Epithelial cell of esophagus (primary cell): Measurements from ENCODE around the gene PPP1R9A.
A peak's percentile ranks its signal among the peaks of the same experiment; 100 is the strongest.

Experiments
- DNase-seq: peaks from one replicate; pipeline ENCODE4 v3.0.0; 2010; ENCODE audit warnings: low read depth
- H3K4me3 ChIP-seq: 2 replicates; pipeline ENCODE4 v1.5.1; 2011; ENCODE audit warnings: mild to moderate bottlenecking, low read length, control low read depth
- TF ChIP-seq, protein P1 (sequence below): IDR thresholded peaks from 2 replicates; pipeline ENCODE4 v1.5.1; 2011; ENCODE audit warnings: low read depth, mild to moderate bottlenecking, low read length, control low read depth, inconsistent platforms; ENCODE audit not compliant: insufficient read depth; ENCODE audit errors: missing control alignments

PPP1R9A gene

DNA sequence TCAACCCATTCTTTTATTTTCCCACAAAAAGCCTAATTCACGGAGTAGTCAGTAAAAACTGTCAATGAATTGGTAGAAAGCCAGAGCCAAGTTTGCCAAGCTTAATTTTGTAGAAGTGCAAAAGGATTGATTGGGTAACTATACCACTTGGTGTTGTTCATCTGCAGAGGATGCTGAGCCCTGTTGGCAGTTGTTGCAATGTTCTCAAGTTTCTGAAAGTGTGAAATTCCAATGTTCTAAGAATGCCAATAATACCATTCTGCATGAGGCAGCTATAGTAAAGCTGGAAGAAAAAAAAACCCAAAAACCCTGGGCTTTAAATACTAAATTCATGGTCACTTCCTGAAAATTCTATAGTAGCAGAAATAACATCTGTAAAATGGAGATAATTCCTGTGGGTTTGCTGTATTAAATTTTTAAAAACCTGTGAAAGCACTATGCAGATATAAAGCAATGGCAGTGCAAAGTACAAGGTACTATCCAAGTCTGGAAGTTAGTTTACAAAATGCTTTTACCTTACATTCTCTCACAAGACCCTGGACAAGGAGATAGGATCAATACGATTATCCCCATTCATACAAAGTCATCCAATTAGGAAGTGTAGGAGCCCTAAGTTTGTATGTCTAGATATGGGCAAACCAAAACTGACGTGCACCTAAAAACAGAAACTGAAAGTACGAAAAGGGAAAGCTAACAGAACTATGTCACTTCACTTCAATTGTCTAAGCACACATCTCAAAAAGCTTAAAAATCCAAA is 423.0 kb downstream of the PPP1R9A start:
- DNase-seq: no peak
- H3K4me3 ChIP-seq: no peak overlapping the region
- TF ChIP-seq, protein P1, sequence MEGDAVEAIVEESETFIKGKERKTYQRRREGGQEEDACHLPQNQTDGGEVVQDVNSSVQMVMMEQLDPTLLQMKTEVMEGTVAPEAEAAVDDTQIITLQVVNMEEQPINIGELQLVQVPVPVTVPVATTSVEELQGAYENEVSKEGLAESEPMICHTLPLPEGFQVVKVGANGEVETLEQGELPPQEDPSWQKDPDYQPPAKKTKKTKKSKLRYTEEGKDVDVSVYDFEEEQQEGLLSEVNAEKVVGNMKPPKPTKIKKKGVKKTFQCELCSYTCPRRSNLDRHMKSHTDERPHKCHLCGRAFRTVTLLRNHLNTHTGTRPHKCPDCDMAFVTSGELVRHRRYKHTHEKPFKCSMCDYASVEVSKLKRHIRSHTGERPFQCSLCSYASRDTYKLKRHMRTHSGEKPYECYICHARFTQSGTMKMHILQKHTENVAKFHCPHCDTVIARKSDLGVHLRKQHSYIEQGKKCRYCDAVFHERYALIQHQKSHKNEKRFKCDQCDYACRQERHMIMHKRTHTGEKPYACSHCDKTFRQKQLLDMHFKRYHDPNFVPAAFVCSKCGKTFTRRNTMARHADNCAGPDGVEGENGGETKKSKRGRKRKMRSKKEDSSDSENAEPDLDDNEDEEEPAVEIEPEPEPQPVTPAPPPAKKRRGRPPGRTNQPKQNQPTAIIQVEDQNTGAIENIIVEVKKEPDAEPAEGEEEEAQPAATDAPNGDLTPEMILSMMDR: no peak

DNA sequence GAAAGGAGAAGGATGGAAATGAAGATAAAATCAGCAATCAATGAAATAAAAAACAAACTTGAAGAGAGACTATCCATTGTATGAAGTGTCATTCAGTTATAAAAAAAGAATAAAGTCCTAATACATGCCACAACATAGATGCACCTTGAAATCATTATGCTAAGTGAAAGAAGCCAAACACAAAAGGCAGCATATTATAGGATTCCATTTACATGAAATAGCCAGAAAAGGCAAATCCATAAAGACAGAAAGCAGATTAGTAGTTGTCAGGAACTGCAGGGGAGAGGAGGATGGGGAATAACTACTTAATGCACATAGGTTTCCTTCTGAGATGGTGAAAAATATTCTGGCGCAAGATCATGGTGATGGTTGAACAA is 423.6 kb downstream of the PPP1R9A start:
- DNase-seq: no peak
- H3K4me3 ChIP-seq: no peak overlapping the region
- TF ChIP-seq, protein P1: no peak

DNA sequence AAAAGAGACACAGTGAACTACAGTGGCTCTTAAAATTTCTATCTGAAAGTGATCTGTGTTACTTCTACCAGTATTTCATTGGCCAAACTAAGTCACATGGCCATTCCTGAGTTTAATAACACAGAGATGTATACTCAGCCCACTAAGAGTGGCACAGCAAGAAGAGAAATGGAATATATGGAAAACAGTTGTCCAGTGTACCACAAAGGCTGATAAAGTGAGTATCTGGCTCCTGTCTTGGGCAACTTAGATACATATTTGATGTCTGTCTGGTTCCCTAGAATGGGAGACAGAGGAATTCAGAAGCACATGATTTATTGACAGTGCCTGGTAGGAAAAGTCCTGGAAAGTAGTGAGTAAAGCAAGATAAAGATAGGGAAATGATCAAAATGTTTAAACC is 427.1 kb downstream of the PPP1R9A start:
- TF ChIP-seq, protein P1: no peak
- no peak for DNase-seq
- no peak overlapping the region for H3K4me3 ChIP-seq

DNA sequence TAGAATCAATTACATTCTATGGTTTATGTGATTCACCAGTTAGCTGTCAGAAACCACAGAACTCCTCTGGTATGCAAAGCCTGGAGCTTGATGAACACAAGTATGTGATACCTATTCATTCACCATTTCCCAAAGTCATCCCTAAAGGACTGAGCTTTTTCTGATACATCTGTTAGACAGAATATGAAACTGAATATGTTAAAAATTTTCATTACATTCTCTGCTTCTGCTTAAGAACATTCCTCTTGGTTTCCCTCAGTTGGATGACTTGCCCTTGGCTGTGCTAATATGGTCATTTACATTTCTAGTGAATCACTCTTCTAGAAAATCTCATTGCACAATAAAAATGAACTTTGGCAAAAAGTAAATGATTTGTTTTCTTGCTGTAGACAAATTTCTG is 427.7 kb downstream of the PPP1R9A start:
- TF ChIP-seq, protein P1: no peak
- peak; percentile 47 for DNase-seq
- no peak overlapping the region for H3K4me3 ChIP-seq

DNA sequence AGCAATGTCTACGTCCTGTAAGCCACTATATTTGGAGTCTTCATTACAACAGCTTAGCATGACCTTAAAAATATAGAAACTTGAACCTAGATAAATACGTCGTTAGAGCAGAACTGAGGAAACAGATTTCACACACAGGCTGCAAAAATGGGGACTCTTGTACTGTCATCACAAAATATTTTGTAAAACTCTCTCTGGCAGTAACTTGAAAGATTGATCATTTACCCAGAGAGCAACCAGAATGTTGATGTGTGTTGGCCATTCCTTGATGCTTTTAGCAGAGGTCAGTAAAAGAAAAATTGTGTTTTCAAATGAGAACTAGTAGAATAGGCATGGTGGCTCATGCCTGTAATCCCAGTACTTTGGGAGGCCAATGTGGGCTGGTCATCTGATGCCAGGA is 431.4 kb downstream of the PPP1R9A start:
- DNase-seq: no peak
- TF ChIP-seq, protein P1: no peak
- H3K4me3 ChIP-seq: no peak overlapping the region

DNA sequence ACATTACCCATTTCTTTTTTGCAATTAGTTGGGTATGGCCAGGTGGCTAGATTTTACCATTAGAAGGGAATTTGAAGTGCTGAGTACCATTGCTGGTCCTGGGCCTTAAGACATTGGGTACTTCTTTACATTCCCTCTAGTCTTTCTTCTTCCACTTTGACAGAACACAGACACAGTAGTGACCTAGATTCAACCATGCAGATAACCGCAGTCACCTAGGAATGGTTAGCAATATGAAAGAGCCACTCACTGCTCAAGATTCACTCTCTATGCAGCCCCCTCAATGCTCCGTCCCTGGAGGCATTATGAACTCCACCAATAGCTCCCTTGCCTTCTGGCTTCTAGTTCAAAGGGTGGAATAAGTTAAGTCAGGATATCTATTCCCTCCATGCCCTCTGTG is 433.1 kb downstream of the PPP1R9A start:
- TF ChIP-seq, protein P1: no peak
- no peak for DNase-seq
- no peak overlapping the region for H3K4me3 ChIP-seq

DNA sequence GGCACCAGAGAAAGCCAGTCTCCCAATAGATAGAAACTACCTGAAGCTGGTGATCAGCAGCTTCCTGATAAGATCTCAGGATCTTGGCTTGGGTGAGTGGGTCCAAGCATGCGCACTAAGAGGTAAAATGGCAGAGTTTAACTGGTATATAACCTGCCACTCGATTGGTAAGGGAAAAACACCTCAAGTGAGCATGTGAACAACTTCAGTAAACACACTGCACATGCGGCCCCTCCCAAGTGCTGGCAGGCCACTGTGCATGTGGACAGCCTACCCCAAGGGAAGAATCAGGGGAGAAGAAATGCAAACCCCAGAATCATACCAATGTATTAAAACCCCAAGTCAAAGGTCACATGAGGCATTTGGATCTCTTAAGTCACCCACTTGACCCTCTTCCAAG is 434.6 kb downstream of the PPP1R9A start:
- TF ChIP-seq, protein P1: no peak
- no peak overlapping the region for H3K4me3 ChIP-seq
- no peak for DNase-seq
